Left lung (tissue), 10 donors: ENCODE measurements around the gene TLCD5. TPM values are rescaled to one million over a fixed set of nuclear protein-coding genes. Genes with fewer than 3 reads are reported as not detected.
A peak's percentile ranks its signal among the peaks of the same experiment; 100 is the strongest.

ENCODE experiments used
- ATAC-seq: fragments of 200-7000 bp; cut with Tn5 transposase; one replicate; pipeline ENCODE4 v1.9.1; 2020; ENCODE audit warnings: moderate library complexity
- DNase-seq, 4 donors: peaks; one replicate each; pipeline ENCODE4 v3.0.0-alpha.2; 2013 to 2020
- H3K27ac ChIP-seq, 2 donors: fragments of 200-600 bp; sonication (generic) in 1 of 2; one replicate each; pipeline versions ENCODE4 v1.5.0 to v1.8.0; 2020 to 2021
- H3K27me3 ChIP-seq, 2 donors: fragments of 200-600 bp; sonication (generic) in 1 of 2; one replicate each; pipeline versions ENCODE4 v1.5.0 to v1.8.0; 2020 to 2021
- H3K36me3 ChIP-seq, 2 donors: fragments of 200-600 bp; sonication (generic) in 1 of 2; one replicate each; pipeline versions ENCODE4 v1.5.0 to v1.8.0; 2020 to 2021
- H3K4me1 ChIP-seq, 2 donors: fragments of 200-600 bp; one replicate each; pipeline ENCODE4 v1.8.0; 2021
- H3K4me3 ChIP-seq, 2 donors: fragments of 200-600 bp; sonication (generic) in 1 of 2; one replicate each; pipeline versions ENCODE4 v1.5.0 to v1.8.0; 2020 to 2021; ENCODE audit warnings: mild to moderate bottlenecking in 1 of 2
- H3K9me3 ChIP-seq, 2 donors: fragments of 200-600 bp; sonication (generic) in 1 of 2; one replicate each; pipeline versions ENCODE4 v1.5.0 to v1.8.0; 2020 to 2021
- intact Hi-C, 2 donors: fragments of 100-400 bp; cut with DNase I; formaldehyde crosslinking; loops; one replicate each; pipeline versions ENCODE4 v1.11.2 to v1.14.2; 2022
- polyA plus RNA-seq, 6 donors: library from polyadenylated mRNA; unstranded; fragments of 120-200 nt; gene quantifications; one replicate each; pipeline ENCODE4 v1.2.1, GENCODE V29; 2013; ENCODE audit not compliant: insufficient read length in 6 of 6
- total RNA-seq, 2 donors: library from RNA; stranded (reverse); fragmentation: NEBNext Ultra II Directional; extraction: Animal tissue kit (Norgen Biotek cat#: 25700); gene quantifications; one replicate each; pipeline ENCODE4 v1.2.1, GENCODE V29; 2021
- TF ChIP-seq, protein P1 (sequence below), 2 donors: fragments of 200-600 bp; sonication (generic) in 1 of 2; IDR thresholded peaks; one replicate each; pipeline versions ENCODE4 v1.5.0 to v1.8.0; 2021; ENCODE audit warnings: antibody characterized with exemption in 2 of 2
- donor health status: DM: no; HTN: yes; CAD: no.
- donor health status: DM: no; HTN: no; CAD: no.

TLCD5 gene
- total and polyA plus RNA-seq, 8 donors: 5.2 to 19.0 (median 17.2) TPM

DNA sequence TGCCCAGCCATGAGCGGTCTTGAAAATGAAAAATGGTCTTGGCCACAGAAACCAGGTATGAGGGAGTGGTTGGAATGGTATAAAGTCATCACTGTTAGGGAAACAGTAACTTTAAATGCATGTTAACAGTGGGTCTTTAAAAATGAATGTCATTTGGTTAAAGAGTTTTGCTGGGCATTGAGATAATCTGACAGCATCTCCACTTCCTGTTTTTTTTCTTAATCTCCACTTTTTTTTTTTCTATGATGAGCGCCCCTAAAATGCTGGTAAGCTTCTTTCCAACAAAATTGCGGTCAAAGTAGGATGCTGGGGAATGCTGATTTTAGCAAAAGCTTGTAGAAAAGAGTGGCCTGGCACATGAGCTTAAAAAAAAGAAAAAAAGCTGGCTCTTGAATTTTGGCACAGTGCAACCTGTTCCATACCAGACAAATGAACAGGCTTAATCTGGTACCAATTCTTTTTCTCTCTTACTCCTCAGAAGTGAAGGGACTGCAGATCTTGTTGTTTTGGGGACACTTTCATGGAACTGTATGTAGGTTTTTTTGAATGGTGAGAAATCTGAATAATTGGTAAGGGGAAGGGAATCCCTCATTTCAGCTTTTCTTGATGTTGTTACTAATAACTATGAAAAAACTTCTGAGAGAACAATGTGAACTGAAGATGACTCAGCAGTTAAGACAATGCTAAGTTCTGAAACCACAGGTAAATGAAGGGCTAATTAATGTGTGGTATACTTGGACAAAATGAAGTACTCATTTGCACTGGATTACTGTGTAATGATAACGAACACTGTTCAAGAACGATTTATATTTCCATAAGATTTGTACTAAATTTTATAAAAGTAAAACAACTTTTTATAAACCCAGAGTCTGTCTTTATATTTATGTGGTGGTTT lies 8.0 kb downstream of the TLCD5 start:
- peaks cover 5 to 16% of the 10 kb centered on the region in 2 donors for H3K4me1 ChIP-seq
- no peaks in the 10 kb centered on the region for H3K9me3 ChIP-seq
- ATAC-seq (no peak), DNase-seq (no peak)
- H3K27ac ChIP-seq: no peak overlapping the region
- peaks cover 0 to 78% of the 10 kb centered on the region in 2 donors for H3K27me3 ChIP-seq
- intact Hi-C loops: loop anchor here in 1 of 2 donors (10.0 kb wide), 3 partner anchors 82 to 352 kb away; no protein-coding TSS in a partner anchor
- TF ChIP-seq, protein P1, sequence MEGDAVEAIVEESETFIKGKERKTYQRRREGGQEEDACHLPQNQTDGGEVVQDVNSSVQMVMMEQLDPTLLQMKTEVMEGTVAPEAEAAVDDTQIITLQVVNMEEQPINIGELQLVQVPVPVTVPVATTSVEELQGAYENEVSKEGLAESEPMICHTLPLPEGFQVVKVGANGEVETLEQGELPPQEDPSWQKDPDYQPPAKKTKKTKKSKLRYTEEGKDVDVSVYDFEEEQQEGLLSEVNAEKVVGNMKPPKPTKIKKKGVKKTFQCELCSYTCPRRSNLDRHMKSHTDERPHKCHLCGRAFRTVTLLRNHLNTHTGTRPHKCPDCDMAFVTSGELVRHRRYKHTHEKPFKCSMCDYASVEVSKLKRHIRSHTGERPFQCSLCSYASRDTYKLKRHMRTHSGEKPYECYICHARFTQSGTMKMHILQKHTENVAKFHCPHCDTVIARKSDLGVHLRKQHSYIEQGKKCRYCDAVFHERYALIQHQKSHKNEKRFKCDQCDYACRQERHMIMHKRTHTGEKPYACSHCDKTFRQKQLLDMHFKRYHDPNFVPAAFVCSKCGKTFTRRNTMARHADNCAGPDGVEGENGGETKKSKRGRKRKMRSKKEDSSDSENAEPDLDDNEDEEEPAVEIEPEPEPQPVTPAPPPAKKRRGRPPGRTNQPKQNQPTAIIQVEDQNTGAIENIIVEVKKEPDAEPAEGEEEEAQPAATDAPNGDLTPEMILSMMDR (IDR thresholded peaks at IDR 0.05): no peak
- H3K4me3 ChIP-seq: no peak overlapping the region
- H3K36me3 ChIP-seq: no peaks in the 10 kb centered on the region

DNA sequence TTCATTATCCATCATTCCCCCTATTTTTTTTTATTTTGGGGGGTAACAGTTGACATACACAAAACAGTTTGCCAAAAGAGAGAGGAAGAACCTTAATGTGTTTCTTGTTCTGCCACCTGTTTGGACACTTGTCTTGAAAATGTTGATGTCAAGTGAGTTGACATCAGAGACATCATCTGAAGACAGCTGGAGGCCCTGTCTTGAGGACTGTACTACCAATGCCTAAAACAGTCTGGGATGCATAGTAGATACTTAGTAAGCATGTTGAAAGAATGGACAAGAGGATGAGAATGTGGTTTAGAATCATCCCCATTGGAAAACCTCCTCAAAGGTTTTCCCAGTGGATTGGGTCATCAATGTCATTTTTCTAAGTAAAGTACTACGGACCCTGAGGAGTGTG lies 8.7 kb downstream of the TLCD5 start:
- Histone ChIP-seq H3K9me3 (no peaks in the 10 kb centered on the region), H3K27me3 (peaks cover 0 to 85% of the 10 kb centered on the region in 2 donors), H3K36me3 (no peaks in the 10 kb centered on the region), H3K4me3 (no peak overlapping the region), H3K4me1 (peaks cover 6 to 22% of the 10 kb centered on the region in 2 donors), H3K27ac (no peak overlapping the region)
- TF ChIP-seq, protein P1 (IDR thresholded peaks at IDR 0.05): no peak
- ATAC-seq (no peak), DNase-seq (no peak)
- intact Hi-C loops: loop anchor here in 1 of 2 donors (10.0 kb wide), 3 partner anchors 81 to 351 kb away; no protein-coding TSS in a partner anchor

DNA sequence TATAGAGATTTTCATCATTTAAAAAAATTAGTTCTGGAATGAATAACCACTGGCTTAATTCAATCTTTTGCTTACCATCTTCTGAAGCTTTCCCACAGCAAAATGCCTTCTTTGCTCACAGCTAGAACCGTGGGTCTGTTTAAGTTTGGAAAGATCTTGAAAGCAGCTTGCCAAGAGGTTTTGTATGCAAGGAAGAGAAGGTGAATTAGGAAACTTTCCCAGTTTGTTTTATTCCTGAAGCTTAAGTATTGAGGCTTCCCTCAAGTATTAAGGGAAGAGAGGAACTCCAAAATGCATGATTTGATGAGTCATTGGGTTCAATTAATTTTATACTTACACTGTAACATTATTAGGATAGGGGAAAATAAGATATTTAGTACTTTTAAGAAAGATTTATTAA lies 9.2 kb downstream of the TLCD5 start:
- DNase-seq: no peak
- Histone ChIP-seq H3K36me3 (no peaks in the 10 kb centered on the region), H3K27ac (no peak overlapping the region), H3K4me3 (no peak overlapping the region), H3K4me1 (peaks cover 10 to 23% of the 10 kb centered on the region in 2 donors), H3K27me3 (peaks cover 0 to 87% of the 10 kb centered on the region in 2 donors), H3K9me3 (no peaks in the 10 kb centered on the region)
- no peak for ATAC-seq
- TF ChIP-seq, protein P1 (IDR thresholded peaks at IDR 0.05): no peak
- intact Hi-C loops: loop anchor here in 1 of 2 donors (10.0 kb wide), 3 partner anchors 80 to 350 kb away; no protein-coding TSS in a partner anchor

DNA sequence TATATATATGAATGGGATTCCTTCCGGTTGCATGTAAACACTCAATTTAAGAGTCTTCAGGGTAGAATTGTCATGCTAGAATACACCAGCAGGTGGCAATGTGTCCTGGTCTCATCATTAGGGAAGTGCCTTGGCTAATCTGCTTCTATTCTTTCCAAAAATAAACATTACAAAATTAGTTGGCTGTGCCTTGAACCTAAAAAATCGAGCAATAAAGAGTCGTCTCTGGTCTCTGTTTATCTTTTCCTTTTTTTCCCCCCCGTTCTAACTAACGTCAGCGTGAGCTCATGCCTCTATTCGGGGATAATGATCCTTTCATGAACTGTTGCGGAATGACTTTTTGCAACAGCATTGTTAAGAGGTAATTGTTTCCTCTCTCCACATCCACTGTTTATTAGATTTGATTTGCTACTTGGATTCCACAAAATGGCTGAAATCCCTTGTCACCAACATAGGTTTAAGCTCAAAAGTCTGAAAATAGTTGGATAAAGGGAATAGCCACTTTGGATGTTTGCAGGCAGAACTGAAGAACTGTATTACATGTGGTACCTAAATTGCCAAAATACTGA lies 9.9 kb downstream of the TLCD5 start:
- TF ChIP-seq, protein P1 (IDR thresholded peaks at IDR 0.05): peak; percentile 64 to 65
- peaks cover 13 to 26% of the 10 kb centered on the region in 2 donors for H3K4me1 ChIP-seq
- ATAC-seq (peak; percentile 44), DNase-seq (peak in 2 of 4 donors; percentile 87 to 92)
- peak overlapping the region; percentile 91 to 97 for H3K27ac ChIP-seq
- intact Hi-C loops: loop anchor here in 1 of 2 donors (10.0 kb wide), 3 partner anchors 80 to 350 kb away; no protein-coding TSS in a partner anchor
- H3K4me3 ChIP-seq: peak overlapping the region; percentile 55 to 79
- H3K9me3 ChIP-seq: no peaks in the 10 kb centered on the region
- no peaks in the 10 kb centered on the region for H3K36me3 ChIP-seq
- peaks cover 0 to 87% of the 10 kb centered on the region in 2 donors for H3K27me3 ChIP-seq

DNA sequence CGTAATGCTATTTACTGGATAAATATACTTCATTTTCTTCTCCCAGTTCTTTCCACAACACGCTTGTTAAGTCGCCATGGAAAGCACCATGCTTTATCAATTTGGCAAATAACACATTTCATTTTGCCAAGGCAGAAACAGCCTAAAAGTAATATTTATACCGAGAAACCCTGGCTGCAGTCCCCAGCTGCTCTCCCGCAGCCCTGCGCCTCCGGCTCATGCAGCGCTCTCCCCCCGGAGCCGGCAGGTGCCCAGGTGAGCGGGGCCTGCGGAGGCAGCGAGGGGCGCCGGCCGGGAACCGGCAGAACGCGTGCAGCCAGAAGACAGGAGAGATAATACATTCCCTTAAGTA lies 10.4 kb downstream of the TLCD5 start:
- intact Hi-C loops: loop anchor here in 1 of 2 donors (10.0 kb wide), 3 partner anchors 79 to 349 kb away; no protein-coding TSS in a partner anchor
- H3K4me1 ChIP-seq: peaks cover 15 to 32% of the 10 kb centered on the region in 2 donors
- peak; percentile 41 for ATAC-seq

More for the DNA sequence above, 10.4 kb downstream of the TLCD5 start:
- TF ChIP-seq, protein P1 (IDR thresholded peaks at IDR 0.05): no peak
- peaks cover 0 to 87% of the 10 kb centered on the region in 2 donors for H3K27me3 ChIP-seq
- peak overlapping the region; percentile 91 to 97 for H3K27ac ChIP-seq
- DNase-seq: peak in 2 of 4 donors; percentile 42 to 81
- no peaks in the 10 kb centered on the region for H3K36me3 ChIP-seq
- H3K4me3 ChIP-seq: peak overlapping the region; percentile 55 to 79
- no peaks in the 10 kb centered on the region for H3K9me3 ChIP-seq
